Activated naive CD4-positive, alpha-beta T cell treated with anti-CD3 and anti-CD28 coated beads for 36 hours (primary cell): ENCODE measurements around the gene FARS2. TPM values are rescaled to one million over a fixed set of nuclear protein-coding genes. Genes with fewer than 3 reads are reported as not detected.

ENCODE experiments used
- CTCF ChIA-PET: fragments of 350-600 bp; sonication (Branson Sonifier 250); formaldehyde crosslinking; loops from one replicate; lab custom pipeline; 2021; ENCODE audit warnings: antibody characterized with exemption; lab: Charles Lee
- DNase-seq: peaks from one replicate; pipeline ENCODE4 v3.0.0-alpha.2; 2020
- H3K27ac Mint-ChIP-seq: one replicate; pipeline ENCODE4 v1.8.0; 2021; ENCODE audit warnings: mild to moderate bottlenecking, mixed read lengths
- H3K27me3 Mint-ChIP-seq: one replicate; pipeline ENCODE4 v1.8.0; 2021; ENCODE audit warnings: low read depth, mixed read lengths
- H3K36me3 Mint-ChIP-seq: one replicate; pipeline ENCODE4 v1.8.0; 2021; ENCODE audit warnings: low read depth, mixed read lengths
- H3K4me1 Mint-ChIP-seq: one replicate; pipeline ENCODE4 v1.8.0; 2021; ENCODE audit warnings: low read depth, mixed read lengths
- H3K4me3 Mint-ChIP-seq: one replicate; pipeline ENCODE4 v1.8.0; 2021; ENCODE audit warnings: mild to moderate bottlenecking, moderate library complexity, mixed read lengths
- H3K9me3 Mint-ChIP-seq: one replicate; pipeline ENCODE4 v1.8.0; 2021; ENCODE audit warnings: mixed read lengths
- intact Hi-C: fragments of 100-400 bp; cut with micrococcal nuclease; formaldehyde crosslinking; loops from one replicate; pipeline ENCODE4 v1.15.1; 2023
- total RNA-seq, 2 experiments: library from RNA; stranded (reverse); gene quantifications; one replicate each; pipeline ENCODE4 v1.2.3, GENCODE V29; 2021

Gene FARS2
- total RNA-seq, 2 experiments from 2014 or later = 15.4 to 15.8 TPM

- intact Hi-C loops = no loop called here
- Mint-ChIP-seq H3K27ac (no peak overlapping the region), H3K4me3 (no peak overlapping the region), H3K9me3 (peaks cover 3% of the 10 kb centered on the region), H3K36me3 (peaks cover 28% of the 10 kb centered on the region), H3K27me3 (no peaks in the 10 kb centered on the region), H3K4me1 (peaks cover 11% of the 10 kb centered on the region)
- CTCF ChIA-PET = no interaction called here
- DNase-seq = no peak
Observed at GRCh38 chr6:5250911-5251310, 10.4 kb upstream of the FARS2 start.

DNA sequence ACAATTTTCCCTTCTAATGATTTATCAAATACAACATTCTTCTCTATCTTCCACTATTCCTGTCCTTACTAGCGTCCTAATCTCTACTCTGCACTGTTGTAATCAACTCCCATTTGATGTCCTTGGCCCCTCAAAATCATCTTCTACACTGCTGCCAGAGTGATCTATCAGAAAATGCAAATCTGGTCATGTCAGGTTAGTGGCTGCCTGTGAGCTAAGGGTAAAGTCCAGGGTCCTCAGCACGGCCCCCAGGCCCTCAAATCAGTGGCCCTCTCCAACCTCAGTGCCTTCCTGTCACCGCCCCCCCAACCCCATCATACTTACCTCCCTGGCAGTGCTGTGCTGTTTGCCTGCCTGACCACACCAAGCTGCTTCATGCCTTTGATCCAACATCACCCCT, 4.4 kb upstream of the FARS2 start:
- no peak for DNase-seq
- Mint-ChIP-seq H3K9me3 (no peaks in the 10 kb centered on the region), H3K27ac (no peak overlapping the region), H3K4me1 (peaks cover 19% of the 10 kb centered on the region), H3K36me3 (peaks cover 33% of the 10 kb centered on the region), H3K4me3 (no peak overlapping the region), H3K27me3 (no peaks in the 10 kb centered on the region)
- intact Hi-C loops = no loop called here
- CTCF ChIA-PET = interaction anchor here (1.3 to 1.7 kb wide), 2 partner anchors 42 to 113 kb away, joined by 5 to 8 read pairs; no protein-coding TSS in a partner anchor

- H3K27ac Mint-ChIP-seq = no peak overlapping the region
- DNase-seq = no peak
- H3K4me3 Mint-ChIP-seq = no peak overlapping the region
- CTCF ChIA-PET = interaction anchor here (0.7 to 1.7 kb wide), 2 partner anchors 13 to 113 kb away, joined by 3 to 8 read pairs; no protein-coding TSS in a partner anchor
- no peaks in the 10 kb centered on the region for H3K9me3 Mint-ChIP-seq
- intact Hi-C loops = no loop called here
- peaks cover 30% of the 10 kb centered on the region for H3K36me3 Mint-ChIP-seq
- no peaks in the 10 kb centered on the region for H3K27me3 Mint-ChIP-seq
- peaks cover 19% of the 10 kb centered on the region for H3K4me1 Mint-ChIP-seq
Observed at GRCh38 chr6:5257400-5257799, 3.9 kb upstream of the FARS2 start.

DNA sequence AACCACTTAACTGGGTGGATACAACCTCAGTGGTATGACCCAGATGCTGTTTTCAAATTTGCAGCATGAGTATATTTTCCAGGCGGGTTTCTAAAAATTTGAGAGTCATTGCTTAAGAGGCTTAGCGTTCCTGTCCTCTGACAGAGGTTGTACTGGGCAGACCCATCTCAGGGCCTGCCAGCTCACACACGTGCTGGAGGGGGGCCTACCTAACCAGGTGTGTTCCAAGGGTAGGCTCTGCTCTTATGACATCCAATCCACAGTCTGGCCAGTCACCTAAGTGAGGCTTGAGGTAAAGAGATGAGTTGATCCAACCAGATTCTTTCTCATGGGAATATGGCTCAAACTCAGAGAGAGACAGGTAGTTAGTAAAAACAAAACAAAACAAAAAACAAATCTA, 1.9 kb upstream of the FARS2 start:
- Mint-ChIP-seq H3K27ac (peak overlapping the region; percentile 94), H3K9me3 (no peaks in the 10 kb centered on the region), H3K36me3 (peaks cover 18% of the 10 kb centered on the region), H3K4me3 (peak overlapping the region; percentile 95), H3K27me3 (no peaks in the 10 kb centered on the region), H3K4me1 (peaks cover 24% of the 10 kb centered on the region)
- intact Hi-C loops = no loop called here
- CTCF ChIA-PET = interaction anchor here (0.6 to 1.3 kb wide), 2 partner anchors 115 to 1288 kb away, joined by 3 read pairs; no protein-coding TSS in a partner anchor
- DNase-seq = no peak

DNA sequence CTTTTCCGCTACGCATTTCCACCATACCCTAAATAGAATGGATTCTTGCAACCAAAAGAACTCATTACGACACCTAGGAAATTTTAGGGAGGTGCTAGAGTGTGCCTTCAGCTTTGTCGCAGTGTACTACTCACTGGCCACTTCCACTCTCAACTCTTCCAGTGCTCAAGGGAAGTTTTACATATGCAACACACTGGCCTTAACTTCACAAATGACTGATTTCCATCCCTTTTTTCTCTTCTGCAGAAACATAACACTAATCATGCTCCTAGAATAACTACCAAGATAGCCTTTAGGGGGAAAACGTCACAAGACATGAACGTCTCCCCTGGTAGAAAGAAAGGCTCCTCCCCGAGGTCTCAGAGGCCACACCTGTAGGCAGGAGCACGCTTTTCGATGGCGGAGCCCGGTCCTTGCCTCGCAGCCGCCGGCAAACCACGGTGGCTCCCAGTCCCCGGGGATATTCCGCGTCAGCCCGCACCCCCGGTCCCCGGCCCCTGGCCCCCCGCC, 1.1 kb upstream of the FARS2 start:
- Mint-ChIP-seq H3K36me3 (peaks cover 14% of the 10 kb centered on the region), H3K9me3 (no peaks in the 10 kb centered on the region), H3K4me1 (peaks cover 26% of the 10 kb centered on the region), H3K27ac (peak overlapping the region; percentile 94), H3K4me3 (peak overlapping the region; percentile 95), H3K27me3 (no peaks in the 10 kb centered on the region)
- intact Hi-C loops = loop anchor here (1.0 to 5.0 kb wide), 5 partner anchors 43 to 257 kb away; no protein-coding TSS in a partner anchor
- CTCF ChIA-PET = interaction anchor here (0.6 to 1.3 kb wide), 2 partner anchors 116 to 1288 kb away, joined by 3 read pairs; no protein-coding TSS in a partner anchor
- peak; percentile 66 for DNase-seq

GRCh38 chr6:5261545-5262109, 314 bp downstream of the FARS2 start:
- CTCF ChIA-PET = interaction anchor here (0.7 kb wide), 1 partner anchor 44 kb away, joined by 3 read pairs; no protein-coding TSS in a partner anchor
- Mint-ChIP-seq H3K4me1 (peaks cover 31% of the 10 kb centered on the region), H3K4me3 (peak overlapping the region; percentile 95), H3K27ac (peak overlapping the region; percentile 99), H3K9me3 (no peaks in the 10 kb centered on the region), H3K36me3 (peaks cover 16% of the 10 kb centered on the region), H3K27me3 (no peaks in the 10 kb centered on the region)
- no peak for DNase-seq
- intact Hi-C loops = loop anchor here (1.0 to 5.0 kb wide), 3 partner anchors 19 to 256 kb away; no protein-coding TSS in a partner anchor

DNA sequence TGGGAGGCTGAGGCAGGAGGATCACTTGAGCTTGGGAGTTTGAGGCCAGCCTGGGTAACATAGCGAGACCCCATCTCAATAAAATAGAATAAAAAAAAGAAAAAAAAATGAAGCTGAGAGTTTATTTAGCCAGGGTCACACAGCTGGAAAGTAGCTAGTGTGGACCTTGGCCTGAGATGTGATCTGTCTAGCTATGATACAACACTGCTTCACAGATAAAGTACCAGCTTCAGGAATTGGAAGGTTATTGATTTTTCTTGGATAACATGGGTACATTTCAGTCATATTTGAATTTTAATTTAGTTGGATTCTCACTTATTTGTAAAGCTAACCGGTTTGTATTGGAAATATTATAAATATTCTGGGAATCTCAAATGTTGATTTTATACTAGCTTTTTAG, 5.1 kb downstream of the FARS2 start:
- Mint-ChIP-seq H3K9me3 (no peaks in the 10 kb centered on the region), H3K4me3 (no peak overlapping the region), H3K4me1 (peaks cover 12% of the 10 kb centered on the region), H3K36me3 (peaks cover 14% of the 10 kb centered on the region), H3K27ac (no peak overlapping the region), H3K27me3 (no peaks in the 10 kb centered on the region)
- intact Hi-C loops = no loop called here
- DNase-seq = no peak
- CTCF ChIA-PET = interaction anchor here (0.6 to 2.6 kb wide), 6 partner anchors 10 to 123 kb away, joined by 3 to 8 read pairs (median 3); no protein-coding TSS in a partner anchor

DNA sequence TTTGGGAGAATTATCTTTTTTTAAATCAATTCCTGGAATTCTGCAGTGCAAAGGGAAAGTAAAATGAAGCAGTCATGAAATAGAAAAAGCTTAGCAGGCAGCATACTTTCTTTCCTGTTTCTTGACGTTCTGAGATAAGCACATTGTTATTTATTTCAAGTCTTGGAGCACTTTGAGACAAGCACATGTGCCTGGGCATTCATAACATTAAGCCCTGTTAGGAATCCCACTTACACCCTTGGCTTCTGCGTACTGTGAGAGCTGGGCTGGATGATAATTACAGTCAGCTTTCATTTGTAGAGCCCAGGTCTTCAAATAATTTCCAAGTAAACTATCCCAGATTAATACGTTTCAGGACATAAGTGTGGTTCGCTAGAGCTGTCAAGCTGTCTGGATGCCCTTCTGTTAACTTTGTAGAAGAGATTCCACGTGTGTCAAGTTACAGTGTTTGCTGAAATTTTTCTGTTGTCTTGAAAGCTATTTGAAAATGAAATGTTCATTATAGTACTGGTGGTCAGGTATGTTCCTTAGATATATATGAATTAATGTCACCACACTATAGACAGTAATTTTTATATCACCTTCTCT, 8.9 kb downstream of the FARS2 start:
- no peaks in the 10 kb centered on the region for H3K27me3 Mint-ChIP-seq
- intact Hi-C loops = no loop called here
- peaks cover 21% of the 10 kb centered on the region for H3K36me3 Mint-ChIP-seq
- H3K9me3 Mint-ChIP-seq = no peaks in the 10 kb centered on the region
- no peak for DNase-seq
- H3K4me3 Mint-ChIP-seq = no peak overlapping the region
- H3K4me1 Mint-ChIP-seq = peaks cover 16% of the 10 kb centered on the region
- H3K27ac Mint-ChIP-seq = no peak overlapping the region
- CTCF ChIA-PET = interaction anchor here (1.0 kb wide), 1 partner anchor 12 kb away, joined by 3 read pairs; no protein-coding TSS in a partner anchor

DNA sequence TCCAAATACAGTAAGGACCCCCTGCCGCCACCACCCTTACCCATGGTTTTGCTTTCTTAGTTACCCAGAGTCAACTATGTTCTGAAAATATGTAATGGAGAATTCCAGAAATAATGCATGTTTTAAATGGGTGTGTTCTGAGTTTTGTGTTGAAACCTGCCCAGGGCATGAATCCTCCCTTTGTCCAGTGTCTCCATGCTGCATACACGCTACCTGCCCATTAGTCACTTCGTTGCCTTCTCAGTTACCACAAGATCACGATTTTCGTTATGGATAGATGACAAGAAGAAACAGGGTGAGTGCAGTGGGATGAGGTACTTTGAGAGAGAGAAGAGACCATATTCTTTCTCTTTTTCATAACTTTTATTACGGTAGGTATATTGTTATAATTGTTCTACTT, 10.6 kb downstream of the FARS2 start:
- no peak for DNase-seq
- no peaks in the 10 kb centered on the region for H3K9me3 Mint-ChIP-seq
- no peak overlapping the region for H3K27ac Mint-ChIP-seq
- peaks cover 17% of the 10 kb centered on the region for H3K36me3 Mint-ChIP-seq
- peaks cover 11% of the 10 kb centered on the region for H3K4me1 Mint-ChIP-seq
- no peaks in the 10 kb centered on the region for H3K27me3 Mint-ChIP-seq
- no peak overlapping the region for H3K4me3 Mint-ChIP-seq
- CTCF ChIA-PET = interaction anchor here (0.6 kb wide), 1 partner anchor 128 kb away, joined by 4 read pairs; no protein-coding TSS in a partner anchor
- intact Hi-C loops = no loop called here

DNA sequence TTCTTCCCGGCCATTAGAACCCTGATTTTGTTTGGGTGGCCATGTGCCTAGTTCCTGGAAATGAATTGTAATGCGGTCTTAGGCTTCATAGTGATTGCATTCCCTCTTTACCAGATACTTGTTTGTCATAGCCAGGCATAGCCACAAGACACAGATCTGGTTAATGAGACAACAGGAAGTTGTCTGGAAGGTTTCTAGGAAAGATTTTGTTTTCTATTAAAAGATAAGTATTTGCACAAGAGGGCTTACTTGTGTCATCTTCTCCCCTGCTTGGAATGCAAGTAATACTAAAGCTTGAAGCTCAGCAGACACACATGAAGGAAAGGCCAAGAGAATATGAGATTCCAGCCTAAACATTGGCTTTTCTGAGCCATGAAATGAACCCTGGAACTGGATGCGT, 12.9 kb downstream of the FARS2 start:
- CTCF ChIA-PET = no interaction called here
- H3K36me3 Mint-ChIP-seq = peaks cover 14% of the 10 kb centered on the region
- no peaks in the 10 kb centered on the region for H3K27me3 Mint-ChIP-seq
- no peak overlapping the region for H3K27ac Mint-ChIP-seq
- intact Hi-C loops = no loop called here
- no peaks in the 10 kb centered on the region for H3K9me3 Mint-ChIP-seq
- peaks cover 22% of the 10 kb centered on the region for H3K4me1 Mint-ChIP-seq
- no peak overlapping the region for H3K4me3 Mint-ChIP-seq
- no peak for DNase-seq

DNA sequence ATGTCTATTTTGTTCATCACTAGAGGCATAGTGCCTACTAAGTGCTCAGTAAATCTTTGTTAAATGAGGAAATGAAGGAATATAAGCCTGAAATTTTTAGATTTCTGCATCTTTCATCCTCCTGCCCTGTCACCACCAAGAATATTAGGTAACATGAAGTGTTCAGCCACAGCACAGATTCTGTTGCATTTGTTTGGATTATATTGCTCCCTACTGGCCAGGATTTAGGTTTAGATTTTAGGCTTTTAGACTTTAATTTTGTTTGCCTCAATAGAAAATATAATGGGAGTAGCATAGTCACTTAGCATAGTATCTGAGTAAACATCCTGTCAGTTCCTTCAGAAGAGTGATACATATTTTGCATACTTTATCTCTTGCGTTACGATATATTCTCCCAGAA, 14.2 kb downstream of the FARS2 start:
- Mint-ChIP-seq H3K36me3 (peaks cover 15% of the 10 kb centered on the region), H3K9me3 (no peaks in the 10 kb centered on the region), H3K4me1 (peaks cover 33% of the 10 kb centered on the region), H3K27ac (no peak overlapping the region), H3K27me3 (no peaks in the 10 kb centered on the region), H3K4me3 (no peak overlapping the region)
- CTCF ChIA-PET = no interaction called here
- intact Hi-C loops = no loop called here
- no peak for DNase-seq

DNA sequence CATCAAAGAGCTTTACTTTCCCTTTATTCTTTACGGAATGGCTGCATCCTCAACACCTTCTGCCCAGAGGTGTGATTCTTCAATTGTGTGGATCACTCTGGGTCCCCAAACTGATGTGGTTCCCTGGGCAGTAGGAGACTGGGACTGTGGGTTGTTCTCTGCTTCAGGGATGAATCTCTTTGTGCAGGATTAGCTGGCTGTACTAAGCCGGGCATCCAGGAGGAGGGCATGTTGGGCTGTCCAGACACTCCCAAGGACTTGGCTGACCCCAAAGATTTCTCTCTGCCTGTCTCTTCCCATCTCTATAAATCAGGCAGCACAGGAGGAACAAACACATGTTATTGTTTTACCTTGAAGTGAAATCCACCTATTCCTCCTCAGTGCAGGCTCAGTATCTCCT, 15.3 kb downstream of the FARS2 start:
- DNase-seq = no peak
- H3K27ac Mint-ChIP-seq = no peak overlapping the region
- peaks cover 37% of the 10 kb centered on the region for H3K4me1 Mint-ChIP-seq
- no peaks in the 10 kb centered on the region for H3K27me3 Mint-ChIP-seq
- CTCF ChIA-PET = interaction anchor here (1.2 to 1.5 kb wide), 2 partner anchors 9 to 11 kb away, joined by 4 read pairs; no protein-coding TSS in a partner anchor
- no peaks in the 10 kb centered on the region for H3K9me3 Mint-ChIP-seq
- H3K4me3 Mint-ChIP-seq = no peak overlapping the region
- intact Hi-C loops = no loop called here
- H3K36me3 Mint-ChIP-seq = peaks cover 15% of the 10 kb centered on the region
